GM23248 (cell line): Measurements from ENCODE around the gene SMAD1.

Source experiments
- EZH2 ChIP-seq: fragments of 200-600 bp; sonication (generic); IDR thresholded peaks from 2 replicates; pipeline ENCODE4 v1.6.1; 2018; ENCODE audit warnings: antibody characterized with exemption, mild to moderate bottlenecking; ENCODE audit not compliant: insufficient read depth, poor library complexity, severe bottlenecking
- EZH2phosphoT487 ChIP-seq: fragments of 200-600 bp; sonication (generic); IDR thresholded peaks from 2 replicates; pipeline ENCODE4 v1.6.1; 2018; ENCODE audit warnings: antibody characterized with exemption, moderate library complexity, mild to moderate bottlenecking, low read depth; ENCODE audit not compliant: insufficient read depth

GRCh38 chr4:145453163-145453520 lies 28.5 kb upstream of the SMAD1 start:
- TF ChIP-seq EZH2: no peak
- no peak for TF ChIP-seq EZH2phosphoT487
